H1 (cell line): Measurements from ENCODE around the gene MLKL. TPM values are rescaled to one million over a fixed set of nuclear protein-coding genes. Genes with fewer than 3 reads are reported as not detected.

Source experiments
- CTCF ChIA-PET: fragments of 300-600 bp; sonication (Branson Sonifier 250); formaldehyde crosslinking; loops from one replicate; lab custom pipeline; 2021; ENCODE audit not compliant: partially characterized antibody; lab: Charles Lee
- POLR2A ChIA-PET: fragments of 300-600 bp; sonication (Branson Sonifier 250); formaldehyde crosslinking; loops from one replicate; lab custom pipeline; 2021; ENCODE audit warnings: inconsistent platforms; ENCODE audit not compliant: partially characterized antibody; lab: Charles Lee
- DNase-seq, 2 experiments: peaks; one replicate each; pipeline versions ENCODE4 v3.0.0 to v3.0.0-alpha.2; 2010 to 2022; ENCODE audit warnings: low spot score in 2 of 2, low read depth in 1 of 2, mixed read lengths in 1 of 2
- FAIRE-seq: peaks from 2 replicates; lab custom pipeline; 2011; peaks lifted over from hg19 to GRCh38; lab: Jason Lieb, UNC
- H2AFZ ChIP-seq: 2 replicates; pipeline ENCODE4 v1.8.1; 2012; ENCODE audit warnings: low read length, inconsistent platforms
- H2AK5ac ChIP-seq: 2 replicates; pipeline ENCODE4 v1.6.1; 2013; ENCODE audit warnings: low read depth, low read length
- H2BK120ac ChIP-seq: replicated peaks from 2 replicates; pipeline ENCODE3; 2013; ENCODE audit warnings: low read depth, low read length, inconsistent platforms
- H2BK12ac ChIP-seq: 2 replicates; pipeline ENCODE4 v1.6.1; 2013; ENCODE audit warnings: low read depth, low read length
- H2BK15ac ChIP-seq: 2 replicates; pipeline ENCODE4 v1.6.1; 2013; ENCODE audit warnings: low read length
- H2BK20ac ChIP-seq: 2 replicates; pipeline ENCODE4 v1.6.1; 2013; ENCODE audit warnings: low read length
- H2BK5ac ChIP-seq: 2 replicates; pipeline ENCODE4 v1.6.1; 2013; ENCODE audit warnings: low read depth, low read length
- H3K14ac ChIP-seq: 2 replicates; pipeline ENCODE4 v1.6.1; 2013; ENCODE audit warnings: inconsistent platforms; ENCODE audit not compliant: insufficient read length
- H3K18ac ChIP-seq: 2 replicates; pipeline ENCODE4 v1.6.1; 2013; ENCODE audit warnings: low read length; ENCODE audit errors: extremely low read depth
- H3K23ac ChIP-seq: 2 replicates; pipeline ENCODE4 v1.6.1; 2013; ENCODE audit warnings: inconsistent platforms; ENCODE audit not compliant: insufficient read length
- H3K23me2 ChIP-seq: 2 replicates; pipeline ENCODE4 v1.6.1; 2013; ENCODE audit warnings: low read depth, low read length
- H3K27ac ChIP-seq: 2 replicates; pipeline ENCODE4 v1.6.1; 2011; ENCODE audit warnings: low read depth, low read length, inconsistent platforms
- H3K27me3 ChIP-seq, 4 experiments: replicated peaks in 1 of 4; 1 replicate in 1 of 4; 2 replicates in 3 of 4; pipeline versions ENCODE4 v1.6.1 to v1.8.1; 2011 to 2013; ENCODE audit warnings: low read length in 3 of 4, mild to moderate bottlenecking in 3 of 4, inconsistent platforms in 2 of 4, mixed read lengths in 2 of 4, moderate library complexity in 1 of 4; ENCODE audit not compliant: control insufficient read depth in 3 of 4, insufficient read depth in 3 of 4; ENCODE audit errors: extremely low read depth in 1 of 4
- H3K36me3 ChIP-seq, 4 experiments: 2 replicates each; pipeline versions ENCODE4 v1.6.1 to v1.8.1; 2011 to 2013; ENCODE audit warnings: mild to moderate bottlenecking in 4 of 4, low read length in 3 of 4, moderate library complexity in 2 of 4, control low read depth in 1 of 4, inconsistent platforms in 1 of 4; ENCODE audit not compliant: insufficient read depth in 4 of 4, control insufficient read depth in 2 of 4
- H3K4ac ChIP-seq: replicated peaks from 2 replicates; pipeline ENCODE3; 2013; ENCODE audit warnings: low read length, low read depth, mixed read lengths, inconsistent platforms; ENCODE audit not compliant: insufficient read length
- H3K4me1 ChIP-seq, 4 experiments: replicated peaks in 1 of 4; 1 replicate in 1 of 4; 2 replicates in 3 of 4; pipeline versions ENCODE4 v1.6.1 to v1.8.1; 2011 to 2013; ENCODE audit warnings: low read length in 3 of 4, inconsistent platforms in 2 of 4, mixed read lengths in 1 of 4; ENCODE audit not compliant: insufficient read depth in 4 of 4, control insufficient read depth in 3 of 4
- H3K4me2 ChIP-seq, 2 experiments: 2 replicates each; pipeline versions ENCODE4 v1.6.1 to v1.8.1; 2011 to 2013; ENCODE audit warnings: low read depth in 2 of 2, low read length in 2 of 2, control low read depth in 1 of 2, inconsistent platforms in 1 of 2, mild to moderate bottlenecking in 1 of 2; ENCODE audit not compliant: insufficient read depth in 1 of 2
- H3K4me3 ChIP-seq, 4 experiments: fragments of 200-600, 300-600 bp in 1 of 4; sonication (generic), shearing (Covaris generic), sonication (Bioruptor Twin) in 1 of 4; 2 replicates each; pipeline versions ENCODE4 v1.5.1 to v1.8.1; 2011 to 2016; ENCODE audit warnings: low read length in 4 of 4, low read depth in 3 of 4, control low read depth in 2 of 4, inconsistent platforms in 2 of 4, mild to moderate bottlenecking in 2 of 4, mixed read lengths in 1 of 4, moderate library complexity in 1 of 4; ENCODE audit not compliant: insufficient read depth in 2 of 4; ENCODE audit errors: extremely low read depth in 1 of 4
- H3K56ac ChIP-seq: replicated peaks from 2 replicates; pipeline ENCODE3; 2013; ENCODE audit warnings: low read depth, mild to moderate bottlenecking, mixed read lengths, low read length, inconsistent platforms; ENCODE audit not compliant: insufficient read length
- H3K79me1 ChIP-seq: 2 replicates; pipeline ENCODE4 v1.6.1; 2013; ENCODE audit warnings: low read depth, low read length, control low read depth
- H3K79me2 ChIP-seq, 2 experiments: 2 replicates each; pipeline versions ENCODE4 v1.6.1 to v1.8.1; 2012 to 2013; ENCODE audit warnings: low read length in 2 of 2, mild to moderate bottlenecking in 2 of 2, inconsistent platforms in 1 of 2; ENCODE audit not compliant: insufficient read depth in 2 of 2, control insufficient read depth in 1 of 2
- H3K9ac ChIP-seq, 4 experiments: replicated peaks in 1 of 4; 1 replicate in 1 of 4; 2 replicates in 3 of 4; pipeline versions ENCODE4 v1.6.1 to v1.8.1; 2011 to 2013; ENCODE audit warnings: low read depth in 3 of 4, low read length in 3 of 4, control low read depth in 2 of 4, mild to moderate bottlenecking in 2 of 4, moderate library complexity in 2 of 4, inconsistent platforms in 1 of 4; ENCODE audit errors: extremely low read depth in 1 of 4
- H3K9me3 ChIP-seq, 2 experiments: 2 replicates each; pipeline versions ENCODE4 v1.6.1 to v1.8.1; 2012 to 2013; ENCODE audit warnings: mild to moderate bottlenecking in 2 of 2, moderate library complexity in 2 of 2, control low read depth in 1 of 2, inconsistent platforms in 1 of 2, low read depth in 1 of 2, low read length in 1 of 2, mixed read lengths in 1 of 2; ENCODE audit not compliant: insufficient read depth in 2 of 2
- H4K20me1 ChIP-seq, 2 experiments: replicated peaks in 1 of 2; 2 replicates each; pipeline versions ENCODE3 to v1.8.1; 2011 to 2013; ENCODE audit warnings: inconsistent platforms in 2 of 2, low read length in 2 of 2, mild to moderate bottlenecking in 1 of 2; ENCODE audit not compliant: insufficient read depth in 2 of 2, control insufficient read depth in 1 of 2
- H4K5ac ChIP-seq: 2 replicates; pipeline ENCODE4 v1.6.1; 2013; ENCODE audit warnings: low read length, low read depth, mixed read lengths, inconsistent platforms; ENCODE audit not compliant: insufficient read length
- H4K8ac ChIP-seq: 2 replicates; pipeline ENCODE4 v1.8.0; 2013; ENCODE audit warnings: mild to moderate bottlenecking, moderate library complexity, low read length, inconsistent platforms; ENCODE audit not compliant: insufficient read depth; ENCODE audit errors: extremely low read depth
- H4K91ac ChIP-seq: replicated peaks from 2 replicates; pipeline ENCODE3; 2013; ENCODE audit warnings: low read length, mixed read lengths, inconsistent platforms; ENCODE audit not compliant: insufficient read length
- BCL11A ChIP-seq, 2 experiments: IDR thresholded peaks; one replicate each; pipeline ENCODE4 v1.6.1; 2011; ENCODE audit warnings: low read depth in 2 of 2, low read length in 2 of 2, mild to moderate bottlenecking in 2 of 2
- CBX5 ChIP-seq: fragments of 300-800, 300-1000 bp; sonication (generic); IDR thresholded peaks from 2 replicates; pipeline ENCODE4 v1.7.1; 2016; ENCODE audit warnings: antibody characterized with exemption, low read length, low read depth
- EZH2 ChIP-seq: fragments of 200-600 bp; sonication (generic); IDR thresholded peaks from 2 replicates; pipeline ENCODE4 v1.7.1; 2012; ENCODE audit warnings: low read depth, mild to moderate bottlenecking, moderate library complexity, low read length, inconsistent platforms; ENCODE audit not compliant: severe bottlenecking
- FOSL1 ChIP-seq: IDR thresholded peaks from 2 replicates; pipeline ENCODE4 v1.6.1; 2011; ENCODE audit warnings: mild to moderate bottlenecking, low read depth, low read length, moderate library complexity; ENCODE audit not compliant: insufficient read depth
- KDM1A ChIP-seq: fragments of 200-600, 300-600 bp; sonication (generic); IDR thresholded peaks from 2 replicates; pipeline ENCODE4 v1.7.1; 2016; ENCODE audit warnings: mild to moderate bottlenecking, low read length, borderline replicate concordance
- KDM5A ChIP-seq: fragments of 200-600 bp; IDR thresholded peaks from 2 replicates; pipeline ENCODE4 v1.7.1; 2012; ENCODE audit warnings: mild to moderate bottlenecking, low read length, inconsistent platforms, mixed read lengths
- NRF1 ChIP-seq: IDR thresholded peaks from 2 replicates; pipeline ENCODE4 v1.6.1; 2011; ENCODE audit warnings: mild to moderate bottlenecking, low read depth, low read length, improper control_type of control experiment
- POLR2AphosphoS5 ChIP-seq: IDR thresholded peaks from 2 replicates; pipeline ENCODE4 v1.6.1; 2011; ENCODE audit warnings: low read depth, low read length
- RXRA ChIP-seq: IDR thresholded peaks from 2 replicates; pipeline ENCODE4 v1.6.1; 2011; ENCODE audit warnings: low read depth, mild to moderate bottlenecking, low read length, moderate library complexity; ENCODE audit not compliant: insufficient read depth
- SIRT6 ChIP-seq: IDR thresholded peaks from one replicate; pipeline ENCODE4 v1.7.1; 2012; ENCODE audit warnings: low read length, inconsistent platforms
- TCF12 ChIP-seq: IDR thresholded peaks from 2 replicates; pipeline ENCODE4 v1.6.1; 2011; ENCODE audit warnings: low read depth, mild to moderate bottlenecking, low read length
- WGBS, 2 experiments: shearing (Covaris generic) in 1 of 2; methylation state at CpG; one replicate each; pipeline versions ENCODE4 v1.1.6 to v1.1.7; 2013 to 2015; ENCODE audit warnings: low lambda C conversion rate in 2 of 2, mixed read lengths in 2 of 2, inconsistent platforms in 1 of 2, low coverage in 1 of 2, missing lambda C conversion rate in 1 of 2; ENCODE audit not compliant: insufficient replicate concordance in 2 of 2, insufficient coverage in 1 of 2, insufficient read length in 1 of 2; ENCODE audit errors: extremely low coverage in 1 of 2, missing lambda C conversion rate in 1 of 2; 5-methylcytosine and 5-hydroxymethylcytosine counted together
- polyA plus RNA-seq, 7 experiments: library from polyadenylated mRNA; depleted of rRNA in 3 of 7; stranded (reverse) in 5 of 7; unstranded in 2 of 7; fragments of >200 nt in 5 of 7; fragments of 200-250 nt in 2 of 7; gene quantifications; 1 replicate in 5 of 7; 2 replicates in 1 of 7; 4 replicates in 1 of 7; pipeline versions ENCODE4 v1.2.1 to v1.2.3, GENCODE V29; 2011 to 2013; ENCODE audit warnings: missing spikeins in 2 of 7, mixed read lengths in 2 of 7
- total RNA-seq: library from RNA; stranded (reverse); fragmentation: NEBNext Ultra II Directional; extraction: Animal tissue kit (Norgen Biotek cat#: 25700); gene quantifications from 2 replicates; pipeline ENCODE4 v1.2.1, GENCODE V29; 2021

The MLKL gene
- total and polyA plus RNA-seq, 2 of the 8 experiments (the other 6 are each of a cell fraction or from before 2014, with no cell fraction given): 1.6 to 2.1 TPM

DNA sequence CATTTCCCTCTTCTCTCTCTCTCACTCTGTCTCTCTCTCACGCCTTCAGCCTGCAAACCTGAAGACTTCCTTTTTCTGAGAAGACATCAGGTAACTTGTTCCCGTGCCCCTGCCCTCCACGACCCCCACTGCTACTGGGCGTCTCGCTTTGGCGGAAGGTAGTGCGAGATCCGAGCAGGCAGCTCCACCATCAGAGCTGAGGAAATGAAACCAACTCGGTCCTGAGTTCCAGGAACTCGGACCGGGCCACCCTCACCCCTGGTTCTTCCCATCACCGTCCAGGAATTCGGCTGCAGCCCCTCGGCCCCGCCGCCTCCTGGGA, 585 bp downstream of the MLKL start:
- Histone ChIP-seq H3K23ac (no peak overlapping the region), H3K23me2 (peaks cover 9% of the 10 kb centered on the region), H3K79me2 (no peaks in the 10 kb centered on the region), H4K91ac (peak overlapping the region; percentile 65), H3K4me1 (peaks cover 0 to 3% (median 2%) of the 10 kb centered on the region in 4 experiments; a peak in 4 of 7 replicates), H3K56ac (peak overlapping the region; percentile 53), H4K20me1 (no peaks in the 10 kb centered on the region), H3K27me3 (peaks cover 0 to 10% (median 4%) of the 10 kb centered on the region in 4 experiments; a peak in 3 of 7 replicates), H3K9ac (peak overlapping the region in 3 of 4 experiments; percentile 1 to 57 (median 2); a peak in 5 of 7 replicates), H2BK15ac (no peak overlapping the region), H3K9me3 (no peaks in the 10 kb centered on the region), H2BK20ac (peak overlapping the region; percentile 80; the same call in 1 of the 2 replicates), H4K8ac (peak overlapping the region; percentile 83), H2BK12ac (0 out of 2 replicates have a peak overlapping the region, but pooled peaks have one; percentile 97), H3K79me1 (no peaks in the 10 kb centered on the region), H3K4me2 (peak overlapping the region; percentile 73 to 86), H2AK5ac (no peak overlapping the region), H2AFZ (peak overlapping the region; percentile 95), H3K36me3 (no peaks in the 10 kb centered on the region), H3K14ac (no peak overlapping the region), H2BK120ac (no peak overlapping the region), H3K4ac (peak overlapping the region; percentile 77), H2BK5ac (peak overlapping the region; percentile 78; the same call in 1 of the 2 replicates), H3K18ac (peak overlapping the region; percentile 96), H3K4me3 (peak overlapping the region; percentile 34 to 61 (median 52)), H4K5ac (no peak overlapping the region), H3K27ac (no peak overlapping the region)
- 26% methylated on average over 16 of the region's 16 CpGs; no CpG with 5 or more reads in 1 of the 2 experiments for WGBS, 2 experiments
- CTCF ChIA-PET: interaction anchor here (0.6 to 4.0 kb wide), 13 partner anchors 8 to 162 kb away, joined by 3 to 22 read pairs (median 5); partner anchors contain the start of gene RFWD3
- DNase-seq (no peak), FAIRE-seq (no peak)
- POLR2A ChIA-PET: interaction anchor here (1.2 to 2.3 kb wide), 7 partner anchors 14 to 164 kb away, joined by 3 to 12 read pairs (median 3); partner anchors contain the start of gene RFWD3
- TF ChIP-seq SIRT6 (no peak), KDM1A (no peak), EZH2 (no peak), POLR2AphosphoS5 (no peak), RXRA (no peak), FOSL1 (no peak), KDM5A (no peak), TCF12 (no peak), NRF1 (no peak), BCL11A (IDR thresholded peaks at IDR 0.05; ENCODE audit: low read depth in 2 of 2, low read length in 2 of 2) (no peak), CBX5 (no peak)
